HL-60 (cell line): ENCODE data around the gene BABAM2.

Experiments used
- DNase-seq, 2 experiments: peaks; one replicate each; pipeline ENCODE4 v3.0.0-alpha.2; 2010 to 2020; ENCODE audit warnings: low read depth in 1 of 2, low spot score in 1 of 2
- H3K27ac ChIP-seq: fragments of 250-450 bp; sonication (Bioruptor Pico); replicated peaks from 2 replicates; pipeline ENCODE4 v1.5.1; 2020; ENCODE audit warnings: mild to moderate bottlenecking, moderate library complexity
- H3K27me3 ChIP-seq: fragments of 250-450 bp; sonication (Bioruptor Pico); 2 replicates; pipeline ENCODE4 v1.5.1; 2021; ENCODE audit warnings: mild to moderate bottlenecking, moderate library complexity; ENCODE audit not compliant: insufficient read depth, poor library complexity, severe bottlenecking
- H3K4me3 ChIP-seq: replicated peaks from 2 replicates; pipeline ENCODE4 v1.5.1; 2011; ENCODE audit warnings: mild to moderate bottlenecking, control low read depth, low read length; ENCODE audit not compliant: insufficient read depth
- CTCF ChIP-seq: IDR thresholded peaks from one replicate; pipeline ENCODE4 v1.5.1; 2011; ENCODE audit warnings: low read length, control low read depth, inconsistent platforms; ENCODE audit not compliant: insufficient read depth
- GABPA ChIP-seq: IDR thresholded peaks from 2 replicates; pipeline ENCODE4 v1.6.1; 2012; ENCODE audit warnings: low read depth
- POLR2AphosphoS5 ChIP-seq: IDR thresholded peaks from 2 replicates; pipeline ENCODE4 v1.6.1; 2012; ENCODE audit warnings: low read depth
- REST ChIP-seq: IDR thresholded peaks from 2 replicates; pipeline ENCODE4 v1.6.1; 2012; ENCODE audit warnings: low read depth; ENCODE audit not compliant: insufficient replicate concordance
- SPI1 ChIP-seq: IDR thresholded peaks from 2 replicates; pipeline ENCODE4 v1.6.1; 2012; ENCODE audit warnings: low read depth, mild to moderate bottlenecking, borderline replicate concordance

Gene BABAM2

GRCh38 chr2:28178946-28179345 lies 288.4 kb downstream of the BABAM2 start:
- Histone ChIP-seq H3K4me3 (no peak overlapping the region), H3K27me3 (no peaks in the 10 kb centered on the region), H3K27ac (no peak overlapping the region)
- DNase-seq = no peak
- TF ChIP-seq POLR2AphosphoS5 (no peak), CTCF (no peak), SPI1 (no peak), REST (no peak), GABPA (no peak)

GRCh38 chr2:28181801-28182200 lies 291.3 kb downstream of the BABAM2 start:
- TF ChIP-seq POLR2AphosphoS5 (no peak), CTCF (no peak), SPI1 (no peak), GABPA (no peak), REST (no peak)
- no peaks in the 10 kb centered on the region for H3K27me3 ChIP-seq
- no peak overlapping the region for H3K4me3 ChIP-seq
- no peak for DNase-seq
- H3K27ac ChIP-seq = no peak overlapping the region

- Histone ChIP-seq H3K4me3 (no peak overlapping the region), H3K27me3 (no peaks in the 10 kb centered on the region), H3K27ac (no peak overlapping the region)
- TF ChIP-seq CTCF (no peak), REST (no peak), POLR2AphosphoS5 (no peak), SPI1 (no peak), GABPA (no peak)
- DNase-seq = no peak
Observed at GRCh38 chr2:28182348-28182747, 291.8 kb downstream of the BABAM2 start.
